Stimulated activated CD4-positive, alpha-beta T cell treated with anti-CD3 and anti-CD28 coated beads, Interleukin-4, amount 100 ng/mL, for 48 hours (primary cell): ENCODE measurements around the gene TAS2R3.
A peak's percentile ranks its signal among the peaks of the same experiment; 100 is the strongest.
"Not testable (repeated sequence)": the region's sequence is repeated elsewhere in the genome, so short reads cannot be mapped to it uniquely, and the experiment has no call there.

Experiments
- DNase-seq, 2 donors: peaks; one replicate each; pipeline ENCODE4 v3.0.0-alpha.2; 2020; ENCODE audit warnings: low read depth in 2 of 2

Gene TAS2R3

GRCh38 chr7:141763797-141764196 is at the start of gene TAS2R3:
Gene TAS2R3, plus strand, starts transcription at chr7:141764097. Its CDS starts 62 bp downstream, at chr7:141764159.
- DNase-seq = no peak

DNA sequence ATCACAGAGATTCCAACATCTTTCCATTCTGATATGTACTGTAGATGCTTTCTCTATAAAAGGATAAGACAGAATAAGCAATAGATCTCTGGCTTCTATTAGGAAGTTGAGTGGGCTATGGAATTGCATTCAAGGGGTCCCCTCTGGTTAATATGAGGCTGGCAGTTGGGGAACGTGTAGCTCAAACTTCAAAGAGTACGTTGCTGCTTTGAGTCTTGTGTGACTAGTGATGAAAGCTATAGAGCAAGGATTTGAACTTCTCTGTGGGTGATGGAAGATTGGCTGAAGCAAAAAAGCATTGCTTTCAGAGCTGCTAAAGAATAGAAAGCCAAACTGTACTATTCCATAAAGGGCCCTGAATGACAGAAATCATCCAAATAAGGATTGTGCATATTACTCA is 49.3 kb upstream of the TAS2R3 start:
- no peak for DNase-seq

DNA sequence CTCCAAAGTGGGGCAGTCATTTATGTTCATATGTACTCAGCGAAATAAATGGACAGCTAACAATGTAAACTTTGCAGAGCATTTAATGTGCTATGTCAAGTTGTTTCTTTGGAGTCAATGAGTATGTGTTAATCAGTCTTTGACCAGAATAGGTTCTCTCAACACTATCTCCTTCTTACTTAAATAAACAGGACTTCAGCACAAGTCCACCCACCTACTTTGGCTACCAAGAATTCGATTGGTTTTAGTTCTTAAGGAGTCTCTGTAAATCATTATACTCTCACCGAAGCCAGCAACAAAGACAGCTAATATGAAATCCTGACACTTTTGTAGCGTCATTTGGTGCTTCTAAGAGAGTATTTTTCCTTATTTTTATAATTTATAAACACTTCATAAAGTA is 48.9 kb upstream of the TAS2R3 start:
- no peak for DNase-seq

DNA sequence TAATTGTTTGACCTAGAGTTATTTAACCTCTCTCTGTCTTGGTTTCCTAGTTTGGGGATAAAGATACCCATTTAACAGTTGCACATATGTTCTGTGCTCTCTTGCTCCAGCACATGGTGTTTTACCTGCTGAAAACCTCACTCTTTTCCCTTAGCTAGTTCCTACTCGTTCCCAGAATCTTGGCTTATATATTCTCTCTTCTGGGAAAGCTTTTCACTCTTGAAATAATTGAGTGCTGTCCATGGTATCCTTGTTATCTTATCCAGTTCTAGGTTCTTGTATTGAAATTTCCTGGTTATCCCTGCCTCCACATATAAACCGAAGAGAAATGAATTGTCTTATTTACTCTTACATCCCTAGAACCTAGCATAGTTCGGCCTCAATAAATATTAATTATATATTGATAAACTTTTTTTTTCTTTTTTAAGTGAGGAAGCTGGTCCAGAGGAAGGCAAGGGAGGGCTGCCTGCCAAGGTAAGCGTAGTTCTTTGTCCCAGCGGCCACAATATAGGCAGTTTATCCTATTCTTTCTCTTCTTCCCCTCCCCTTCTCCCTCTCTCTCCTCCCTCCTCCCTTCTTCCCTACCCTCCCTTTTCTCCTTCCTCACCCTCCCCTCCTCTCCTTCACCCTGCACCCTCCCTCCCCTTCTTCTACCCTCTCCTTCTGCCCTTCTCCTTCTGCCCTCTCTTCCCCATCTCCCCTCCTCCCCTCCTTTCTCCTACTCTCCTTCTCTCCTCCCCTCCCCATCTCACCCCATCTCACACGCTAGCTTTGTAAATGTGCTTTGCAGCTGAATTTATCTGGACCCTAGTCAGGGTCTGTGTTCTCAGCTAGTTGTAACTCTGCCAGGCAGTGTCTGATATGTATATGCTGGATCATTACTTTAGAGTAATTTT is 47.9 kb upstream of the TAS2R3 start:
- DNase-seq = no peak

- no peak for DNase-seq
These were observed 46.4 kb upstream of the TAS2R3 start for GRCh38 chr7:141717450-141717849.

DNA sequence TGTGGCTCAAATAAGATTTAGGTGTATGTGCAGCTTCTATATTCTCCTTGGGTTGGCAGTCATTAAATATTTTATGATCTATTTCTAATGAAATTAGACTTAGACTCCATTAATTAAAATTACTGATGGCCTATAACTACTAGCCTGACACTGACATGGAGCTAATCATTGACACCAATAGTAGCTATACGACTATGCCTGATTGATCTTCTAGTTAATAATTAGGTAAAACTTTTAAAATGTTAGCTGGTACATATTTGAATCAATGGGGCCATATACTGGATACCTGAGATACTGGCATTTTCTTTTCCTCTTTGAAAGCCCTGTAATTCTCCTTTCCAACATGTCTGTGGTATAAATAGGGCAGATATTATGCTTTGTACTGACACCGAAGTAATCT is 41.4 kb upstream of the TAS2R3 start:
- no peak for DNase-seq

- DNase-seq = no peak
These were observed 34.9 kb upstream of the TAS2R3 start for GRCh38 chr7:141729020-141729419.

- DNase-seq = no peak
These were observed 32.3 kb upstream of the TAS2R3 start for GRCh38 chr7:141731476-141732149.

GRCh38 chr7:141737118-141737835 is 26.6 kb upstream of the TAS2R3 start:
- no peak for DNase-seq

GRCh38 chr7:141737836-141738591 is 25.9 kb upstream of the TAS2R3 start, which contains the start of gene SSBP1:
Gene SSBP1, plus strand, starts transcription at chr7:141738358. Its CDS starts 809 bp downstream, at chr7:141739167.
- peak; percentile 78 to 86 for DNase-seq

- DNase-seq = no peak
These were observed 25.3 kb upstream of the TAS2R3 start for GRCh38 chr7:141738592-141739013.

- DNase-seq = no peak
These were observed 24.6 kb upstream of the TAS2R3 start for GRCh38 chr7:141739250-141739649.

DNA sequence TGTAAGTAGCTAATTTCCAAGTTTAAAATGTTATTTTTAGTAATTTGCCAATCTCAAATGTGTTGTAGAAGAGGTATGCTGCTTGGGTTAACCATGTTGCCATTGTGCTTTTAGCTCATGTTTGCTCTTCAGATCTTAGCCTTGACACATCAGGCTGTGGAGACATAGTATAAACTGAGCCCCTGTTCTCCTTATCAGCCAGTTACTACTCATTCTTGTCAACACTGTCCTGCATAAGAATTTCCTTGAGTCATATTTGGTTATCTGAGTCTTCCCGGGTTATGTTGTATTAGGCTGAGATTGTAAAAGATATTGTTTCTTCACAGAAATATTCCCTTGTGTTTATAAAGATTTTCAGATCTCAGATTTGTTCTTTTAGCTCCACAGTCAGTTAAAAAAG is 21.7 kb upstream of the TAS2R3 start:
- DNase-seq = no peak

GRCh38 chr7:141744131-141744530 is 19.8 kb upstream of the TAS2R3 start:
- DNase-seq = no peak

GRCh38 chr7:141748396-141748795 is 15.5 kb upstream of the TAS2R3 start:
- no peak for DNase-seq

DNA sequence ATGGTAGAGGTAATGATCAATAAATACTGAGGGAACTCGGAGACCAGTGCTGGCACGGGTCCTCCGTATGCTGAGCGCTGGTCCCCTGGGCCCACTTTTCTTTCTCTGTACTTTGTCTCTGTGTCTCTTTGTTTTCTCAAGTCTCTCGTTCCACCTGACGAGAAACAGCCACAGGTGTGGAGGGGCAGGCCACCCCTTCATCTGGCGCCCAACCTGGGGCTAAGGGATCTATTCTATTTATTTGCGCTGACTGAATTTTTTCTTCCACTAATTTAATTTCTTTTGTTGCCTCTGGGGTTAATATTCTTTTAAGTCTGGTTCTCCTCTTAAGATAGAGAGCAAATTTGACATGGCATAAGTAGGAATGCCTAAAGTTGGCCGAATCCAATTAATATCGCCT is 12.0 kb upstream of the TAS2R3 start:
- not testable (repeated sequence) for DNase-seq

GRCh38 chr7:141752634-141753033 is 11.3 kb upstream of the TAS2R3 start:
- no peak for DNase-seq

GRCh38 chr7:141754939-141755338 is 9.0 kb upstream of the TAS2R3 start:
- DNase-seq = no peak

- not testable (repeated sequence) for DNase-seq
These were observed 6.2 kb downstream of the TAS2R3 start for GRCh38 chr7:141770083-141770583.

- no peak for DNase-seq
These were observed 12.5 kb downstream of the TAS2R3 start, which contains the start of gene TAS2R4 for GRCh38 chr7:141776374-141776773. Gene TAS2R4, plus strand, starts transcription at chr7:141776674. Its CDS starts 1,815 bp downstream, at chr7:141778489.
